CD4-positive, alpha-beta T cell treated with Interferon alpha-2 for 1 hour (primary cell): ENCODE results near the gene IDI1.
"Not testable (repeated sequence)": the region's sequence is repeated elsewhere in the genome, so short reads cannot be mapped to it uniquely, and the experiment has no call there.

Experiments
- DNase-seq, 2 donors: peaks; one replicate each; pipeline ENCODE4 v3.0.0-alpha.2; 2020 to 2022

Gene IDI1

DNA sequence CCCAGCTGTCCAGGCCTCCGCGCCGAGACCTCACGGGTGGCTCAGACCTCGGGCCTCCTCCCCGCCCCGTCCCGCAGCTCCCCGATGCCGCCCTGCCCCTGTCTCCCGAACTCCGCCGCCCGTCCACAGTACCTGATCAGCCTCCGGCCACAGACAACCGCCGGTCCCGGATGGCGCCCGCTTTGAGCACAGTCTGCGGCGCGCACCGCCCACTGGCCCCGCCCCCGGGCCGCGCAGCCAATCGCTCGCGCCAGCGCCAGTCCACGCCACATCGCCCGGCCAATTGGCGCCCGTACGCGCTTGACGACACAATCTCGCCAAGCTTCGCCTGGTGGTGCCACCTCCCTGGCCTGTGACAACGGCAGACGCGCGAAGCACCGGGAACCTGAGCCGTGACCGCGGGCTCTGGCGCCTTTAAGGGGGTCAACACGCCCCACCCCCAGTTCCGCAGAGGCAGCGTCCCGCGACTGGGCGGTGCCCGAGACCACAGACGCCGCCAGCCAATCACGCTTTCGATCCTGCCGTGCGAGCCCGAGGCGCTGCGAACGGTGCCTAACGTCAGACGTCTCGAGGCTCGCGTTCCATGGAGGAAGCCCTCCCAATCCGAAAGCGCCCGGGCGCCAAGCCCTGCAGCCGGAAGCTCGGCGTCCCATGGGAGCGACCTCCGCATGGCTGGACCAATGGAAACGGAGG lies at the start of gene IDI1:
Gene IDI1, minus strand, starts transcription at position 388 of the 693 bp plus-strand sequence. Its CDS starts 116 bp downstream, at position 272.
- DNase-seq: peak; percentile 98

DNA sequence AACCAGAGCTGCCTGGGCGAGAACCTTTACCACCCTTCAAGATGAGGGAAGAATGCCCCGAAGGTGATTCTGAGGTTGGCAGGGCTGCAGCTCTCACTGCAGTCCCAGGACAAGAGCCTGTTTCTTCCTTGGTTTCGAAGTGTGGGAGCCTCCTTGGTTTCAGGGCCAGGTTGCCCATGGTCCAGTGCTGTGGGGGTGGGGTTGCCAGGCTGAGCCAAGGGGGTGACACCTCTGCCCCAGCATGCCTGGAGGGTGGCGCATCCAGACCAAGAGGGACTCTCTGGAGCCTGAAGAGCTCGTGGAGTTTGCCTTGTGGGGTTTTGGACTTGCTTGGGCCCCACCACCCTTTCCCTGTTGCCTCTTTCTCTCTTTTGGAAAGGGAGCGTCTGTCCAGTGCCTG lies 48.5 kb upstream of the IDI1 start:
- no peak for DNase-seq

DNA sequence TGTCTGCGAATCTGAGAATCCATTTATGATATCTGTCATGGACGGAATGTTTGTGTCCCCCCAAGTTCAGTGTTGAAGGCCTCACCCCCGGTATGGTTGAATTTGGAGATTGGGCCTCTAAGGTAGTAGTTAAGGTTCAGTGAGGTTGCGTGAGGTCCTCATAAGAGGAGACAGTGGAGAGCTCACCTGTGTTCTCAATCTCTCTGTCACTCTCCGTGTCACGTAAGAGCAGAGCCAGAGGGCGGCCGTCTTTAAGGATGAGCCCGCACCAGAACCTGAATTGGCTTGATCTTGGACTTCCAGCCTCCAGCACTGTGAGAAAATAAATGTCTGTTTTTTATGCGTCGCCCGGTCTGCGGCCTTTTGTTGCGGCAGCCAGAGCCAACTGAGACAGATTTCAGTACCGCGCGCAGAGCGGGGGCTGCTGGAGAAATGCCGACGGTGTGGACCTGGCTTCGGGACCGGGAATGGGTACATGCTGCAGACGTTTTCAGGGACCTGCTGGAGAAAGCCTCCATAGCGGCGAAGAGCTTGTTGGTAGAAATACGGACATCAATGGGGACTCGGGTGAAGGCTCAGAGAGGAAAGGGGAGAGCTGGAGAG lies 47.5 kb upstream of the IDI1 start:
- DNase-seq: no peak

DNA sequence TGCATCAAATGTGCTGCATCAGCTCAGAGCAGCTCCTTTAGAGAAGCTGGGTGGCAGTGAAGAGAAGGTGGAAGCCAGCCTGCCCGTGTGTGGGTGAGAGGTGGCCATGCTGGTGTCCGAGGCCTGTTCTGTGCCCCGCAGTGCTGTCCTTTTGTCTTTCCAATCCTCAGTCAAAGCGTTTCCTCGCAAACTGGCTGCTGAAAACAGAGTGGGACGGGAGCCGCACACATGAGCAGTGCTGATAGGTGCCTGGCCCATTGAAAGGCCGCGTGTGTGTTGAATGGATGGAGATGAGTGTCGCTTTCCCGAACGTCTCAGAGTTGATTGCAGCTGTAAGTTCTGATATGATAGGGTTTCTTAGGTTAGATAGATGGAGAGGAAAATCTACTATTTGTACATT lies 46.6 kb upstream of the IDI1 start:
- DNase-seq: no peak

DNA sequence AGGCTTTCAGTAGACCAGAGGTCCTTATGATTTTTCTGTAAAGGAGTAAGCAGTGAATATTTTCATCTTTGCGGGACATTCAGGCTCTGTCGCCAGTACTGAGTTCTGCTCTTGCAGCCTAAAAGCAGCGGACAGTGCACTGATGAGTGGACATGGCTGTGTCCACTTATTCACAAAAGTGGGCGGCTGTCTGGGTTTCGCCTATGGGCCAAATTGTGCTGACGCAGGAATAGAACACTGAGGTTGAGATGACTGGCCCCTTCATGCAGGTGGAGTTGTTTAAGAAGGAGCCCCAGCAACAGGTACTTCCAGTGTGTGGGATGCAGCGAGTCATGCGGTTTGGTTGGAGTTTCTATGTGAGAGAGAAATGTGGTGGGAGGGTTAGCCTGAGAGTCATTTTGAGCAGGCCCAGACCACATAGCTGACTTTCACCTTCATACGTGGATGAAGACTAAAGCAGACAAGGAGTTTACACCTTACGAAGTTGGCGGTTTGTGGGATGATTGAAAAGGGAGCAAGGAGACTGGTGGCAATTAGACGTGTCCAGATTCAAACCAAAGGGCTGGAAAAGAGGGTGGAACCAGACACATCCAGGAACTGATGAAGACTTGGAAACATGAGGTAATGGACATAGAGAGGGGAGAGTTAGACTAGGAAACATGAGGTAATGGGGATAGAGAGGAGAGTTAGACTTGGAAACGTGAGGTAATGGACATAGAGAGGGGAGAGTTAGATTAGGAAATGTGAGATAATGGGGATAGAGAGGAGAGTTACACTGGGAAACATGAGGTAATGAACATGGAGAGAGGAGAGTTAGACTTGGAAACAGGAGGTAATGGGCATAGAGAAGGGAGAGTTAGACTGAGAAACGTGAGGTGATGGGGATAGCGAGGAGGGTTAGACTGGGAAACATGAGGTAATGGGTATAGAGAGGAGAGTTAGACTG lies 45.5 kb upstream of the IDI1 start:
- no peak for DNase-seq

DNA sequence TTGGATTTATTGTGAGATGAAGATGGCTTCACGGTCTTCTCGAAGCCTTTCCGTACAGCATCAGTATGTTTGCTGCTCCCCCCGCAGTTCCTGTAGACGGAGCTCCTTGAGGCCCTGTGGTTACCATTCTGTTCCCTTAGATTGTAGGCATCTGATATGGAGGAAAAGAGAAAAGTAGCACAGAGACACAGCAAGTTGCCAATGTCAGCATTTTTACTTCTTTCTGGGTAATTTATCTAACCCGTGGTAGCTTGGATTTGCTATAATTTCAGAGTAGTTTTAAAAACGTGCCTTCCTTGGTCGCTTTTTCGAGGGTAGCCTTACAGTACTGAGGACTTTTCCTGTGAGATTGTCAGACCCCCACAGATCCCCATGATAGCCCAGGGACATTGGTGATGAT lies 44.8 kb upstream of the IDI1 start:
- DNase-seq: no peak

DNA sequence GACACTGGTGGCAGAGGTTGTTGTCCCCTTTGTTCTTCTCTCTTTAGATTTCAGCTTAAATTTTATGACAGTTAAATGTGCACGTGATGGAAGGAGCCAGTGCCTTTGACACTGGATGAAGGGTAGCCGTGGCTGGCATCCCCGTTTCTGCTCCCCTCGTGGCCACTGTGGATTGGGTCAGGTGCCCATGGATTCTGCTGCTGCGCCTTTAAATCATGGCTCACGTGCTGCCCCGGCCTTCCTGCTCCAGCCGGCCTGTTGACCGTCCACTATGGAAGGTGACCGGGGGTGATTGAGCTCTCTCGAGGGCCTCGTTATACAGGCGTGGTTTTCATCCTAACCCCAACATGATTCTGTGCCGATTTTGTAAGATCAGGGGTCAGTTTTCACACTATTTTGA lies 41.8 kb upstream of the IDI1 start:
- no peak for DNase-seq

DNA sequence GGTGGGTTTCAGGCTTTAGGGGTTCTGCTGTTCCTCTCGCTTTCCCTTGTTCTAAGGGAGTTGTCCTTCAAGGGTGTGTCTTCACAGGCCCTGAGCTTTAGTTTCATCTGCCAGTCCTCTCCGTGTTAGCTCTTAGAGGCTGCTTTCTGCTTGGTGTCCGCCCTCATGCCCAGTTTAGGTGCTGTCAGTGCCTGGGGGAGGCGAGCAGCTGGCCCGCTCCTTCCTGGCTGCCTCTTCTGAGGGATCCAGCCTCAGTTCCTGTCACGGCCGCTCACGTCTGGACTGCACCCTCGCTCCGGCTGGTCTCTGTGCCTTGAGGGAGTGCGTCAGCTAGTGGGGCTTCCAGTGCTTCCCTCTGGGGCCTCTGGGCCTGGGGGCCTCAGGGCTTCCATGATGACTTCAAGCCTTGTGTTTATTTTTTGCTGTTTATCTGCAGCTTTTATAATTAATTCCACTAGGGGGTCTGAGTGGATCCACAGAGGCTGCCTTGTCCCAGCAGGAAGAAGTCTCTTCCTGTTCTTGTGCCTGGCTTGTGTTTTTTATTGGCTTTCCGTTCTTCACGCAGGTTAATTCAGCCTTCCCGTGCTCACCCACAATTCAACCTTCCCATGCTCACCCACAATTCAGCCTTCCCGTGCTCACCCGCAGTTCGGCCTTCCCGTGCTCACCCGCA lies 40.2 kb upstream of the IDI1 start:
- DNase-seq: no peak

DNA sequence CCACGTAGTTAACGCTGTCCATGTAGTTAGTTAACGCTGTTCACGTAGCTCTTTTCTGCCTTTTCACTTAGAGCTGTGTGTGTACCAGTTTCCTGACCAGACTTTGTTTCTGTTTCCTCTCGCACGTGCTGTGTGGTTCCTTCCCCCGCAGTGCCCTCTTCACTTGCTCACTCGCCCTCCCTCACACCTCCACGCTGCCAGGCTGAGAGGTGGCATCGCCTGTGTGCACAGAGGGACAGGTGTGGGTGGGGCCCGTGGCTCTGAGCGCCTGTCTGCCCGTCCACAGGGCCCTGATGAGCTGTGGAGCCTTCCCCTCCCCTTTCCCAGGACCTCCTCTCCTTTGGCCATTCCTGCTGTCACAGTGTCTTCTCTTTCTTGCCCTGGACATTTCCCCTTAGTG lies 37.9 kb upstream of the IDI1 start:
- no peak for DNase-seq

DNA sequence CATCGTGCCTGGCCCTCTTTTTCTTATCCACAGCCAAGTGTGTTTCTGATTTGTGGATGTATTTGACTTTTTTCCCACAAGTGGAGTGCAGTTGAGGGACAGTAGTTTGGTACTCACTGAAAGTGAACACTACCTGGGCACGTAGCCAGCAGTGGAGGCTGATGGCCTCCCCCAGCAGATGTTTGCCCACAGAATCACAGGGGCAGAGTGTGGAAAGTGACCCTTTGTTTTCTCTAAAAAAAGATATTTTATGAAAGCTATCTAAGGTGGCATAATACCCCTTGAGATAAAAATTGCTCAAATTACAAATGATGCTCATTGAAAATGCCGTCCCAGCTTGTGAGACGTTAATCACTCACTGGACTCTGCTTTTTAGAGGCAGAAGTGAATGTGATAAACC lies 36.3 kb upstream of the IDI1 start:
- no peak for DNase-seq

DNA sequence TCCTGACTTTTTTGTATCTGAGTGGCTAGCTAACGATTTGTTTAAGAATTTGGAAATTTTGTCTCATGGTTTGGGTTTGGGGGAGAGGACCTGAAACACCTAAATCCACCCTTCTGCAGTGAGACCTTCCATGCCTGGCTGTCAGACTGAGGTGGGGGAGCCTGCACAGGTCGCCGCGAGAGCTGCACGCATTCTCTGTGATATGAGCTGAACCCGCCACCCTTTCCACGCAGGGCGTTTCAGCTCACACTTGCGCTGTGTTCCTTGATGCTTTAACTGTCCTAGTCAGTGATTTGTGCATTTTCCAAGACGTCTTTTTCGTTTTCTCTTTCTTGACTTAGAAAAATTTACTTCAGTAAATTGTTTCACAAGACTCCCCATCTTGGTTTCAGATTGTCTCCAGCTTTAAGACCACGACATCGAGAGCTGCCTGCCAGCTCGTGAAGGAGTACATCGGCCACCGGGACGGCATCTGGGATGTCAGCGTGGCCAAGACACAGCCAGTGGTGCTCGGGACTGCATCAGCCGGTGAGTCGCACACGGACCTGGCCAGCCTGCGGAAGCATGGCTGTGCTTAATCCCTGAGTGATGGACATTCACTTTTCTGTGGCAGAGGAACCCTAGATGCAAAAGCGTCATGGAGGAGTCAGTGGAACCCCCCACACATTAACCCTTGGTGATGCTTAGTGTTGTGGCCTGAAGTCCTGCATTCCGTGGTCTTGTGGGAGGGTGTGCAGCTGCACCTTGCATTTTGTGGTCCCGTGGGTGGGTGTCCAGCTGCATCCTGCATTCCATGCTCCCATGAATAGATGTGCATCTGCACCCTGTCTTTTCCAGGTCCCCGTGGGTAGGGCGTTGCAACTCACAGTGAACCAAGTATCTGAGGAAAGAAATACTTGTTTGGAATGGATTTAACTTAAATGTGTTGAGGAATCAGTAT lies 35.4 kb upstream of the IDI1 start:
- DNase-seq: no peak

DNA sequence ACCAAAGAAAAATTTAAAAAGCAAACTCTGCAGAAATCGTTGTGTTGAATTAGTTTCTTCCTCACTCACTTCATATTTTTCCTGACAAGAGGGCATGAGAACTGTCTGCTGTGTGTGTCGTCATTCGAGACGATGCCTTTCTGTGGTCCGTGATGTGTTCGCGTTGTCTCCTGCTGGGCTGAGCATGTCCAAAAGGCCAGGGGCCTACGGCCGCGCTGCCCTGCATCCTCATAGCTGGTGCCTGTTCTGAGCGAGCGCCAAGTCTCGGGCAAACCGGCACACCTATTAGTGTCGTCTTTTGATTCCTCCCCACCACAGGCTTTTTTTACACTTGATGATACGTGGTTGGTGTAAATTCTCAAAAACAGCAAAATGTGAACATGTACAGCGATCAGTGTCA lies 34.7 kb upstream of the IDI1 start:
- DNase-seq: no peak

DNA sequence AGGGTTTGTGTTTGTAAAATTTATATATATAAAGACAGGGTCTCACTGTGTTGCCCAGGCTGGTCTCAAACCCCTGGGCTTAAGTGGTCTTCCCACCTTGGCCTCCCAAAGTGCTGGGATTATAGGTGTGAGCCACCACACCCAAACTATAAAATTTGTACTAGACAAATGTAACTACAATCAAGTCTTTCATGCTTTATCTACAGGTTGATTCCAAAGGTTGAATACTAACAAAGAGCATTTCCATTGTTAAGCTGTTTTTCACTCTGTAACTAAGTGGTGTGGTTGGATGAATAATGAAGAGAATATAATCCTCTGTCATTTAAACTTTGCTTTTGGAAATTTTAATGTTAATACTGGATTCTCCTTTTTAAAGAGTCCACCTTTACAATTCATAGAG lies 29.7 kb upstream of the IDI1 start:
- no peak for DNase-seq

DNA sequence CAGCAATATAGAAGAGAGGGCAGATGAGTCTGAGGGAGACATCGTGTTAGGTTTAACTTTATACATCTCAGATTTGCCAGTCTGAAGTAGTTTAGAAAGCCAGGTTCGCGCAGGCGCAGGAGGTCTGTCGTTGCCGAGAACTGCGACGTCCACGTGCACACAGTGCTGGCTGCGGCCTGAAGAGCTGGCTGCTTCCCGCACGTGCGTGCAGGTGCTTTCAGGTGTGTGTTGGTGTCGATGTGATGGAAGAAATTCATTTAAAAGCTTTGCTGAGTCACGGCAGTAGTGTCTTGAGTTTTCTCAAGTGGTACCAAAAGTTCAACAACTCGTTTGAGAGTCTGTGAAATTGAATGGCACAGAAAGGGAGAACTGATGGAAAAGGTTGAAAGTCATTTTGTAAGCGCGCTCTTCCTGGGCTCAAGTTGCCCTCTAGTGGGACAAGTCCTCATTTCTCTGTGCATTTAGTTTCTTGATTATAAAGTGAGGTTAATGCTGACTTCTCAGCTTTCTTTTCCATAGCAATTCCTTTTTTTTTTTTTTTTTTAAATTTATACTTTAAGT lies 25.9 kb upstream of the IDI1 start:
- DNase-seq: no peak

DNA sequence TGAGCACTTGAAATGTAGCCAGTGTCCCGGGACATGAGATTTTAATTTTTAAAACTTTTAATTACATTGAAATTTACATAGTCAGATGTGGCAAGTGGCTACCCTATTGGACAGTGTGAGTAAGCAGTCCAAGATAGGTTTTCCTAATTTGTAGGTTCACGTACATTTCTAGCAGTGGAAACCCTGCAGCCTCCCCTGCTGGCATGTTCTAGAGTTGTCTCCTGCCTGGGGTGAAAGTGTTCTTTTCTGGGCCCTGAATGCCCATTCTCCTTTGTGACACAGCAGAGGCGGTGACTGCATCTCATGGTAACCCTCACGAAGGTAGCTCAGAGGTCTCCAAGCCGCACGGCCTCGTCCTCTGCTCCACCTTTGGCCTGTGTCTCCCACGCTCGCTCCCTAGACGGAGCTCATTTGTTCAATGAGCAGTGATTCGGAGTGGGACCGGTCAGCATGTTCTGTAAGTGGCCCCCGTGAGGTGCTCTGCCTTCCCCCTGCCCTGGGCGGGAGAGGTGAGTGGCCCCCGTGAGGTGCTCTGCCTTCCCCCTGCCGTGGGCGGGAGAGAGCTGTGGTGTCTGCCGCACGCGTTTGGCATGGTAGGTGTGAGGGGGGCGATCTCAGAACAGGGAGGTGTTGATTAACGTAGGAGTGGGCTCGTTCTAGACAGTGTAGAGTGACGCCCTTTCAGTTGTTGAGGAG lies 25.3 kb upstream of the IDI1 start:
- DNase-seq: no peak

DNA sequence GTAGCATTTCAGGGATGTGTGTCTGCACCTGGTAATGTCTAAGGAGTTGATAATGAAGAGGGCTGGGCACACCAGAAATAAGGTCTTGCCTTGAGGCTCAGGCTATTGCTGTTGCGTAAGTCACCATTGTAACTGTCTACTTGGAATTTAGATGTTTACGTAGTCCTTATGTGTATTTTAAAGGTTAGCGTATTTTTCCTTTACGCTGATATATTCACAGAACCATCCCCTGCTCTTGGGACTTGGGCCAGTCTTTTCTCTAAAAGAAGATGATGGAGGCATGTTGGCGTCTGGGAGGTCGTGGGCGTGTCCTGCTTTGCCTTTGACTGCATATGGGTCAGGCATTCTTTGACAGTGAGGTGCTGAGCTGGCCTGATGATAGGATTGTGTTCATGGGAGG lies 22.0 kb upstream of the IDI1 start:
- DNase-seq: no peak

DNA sequence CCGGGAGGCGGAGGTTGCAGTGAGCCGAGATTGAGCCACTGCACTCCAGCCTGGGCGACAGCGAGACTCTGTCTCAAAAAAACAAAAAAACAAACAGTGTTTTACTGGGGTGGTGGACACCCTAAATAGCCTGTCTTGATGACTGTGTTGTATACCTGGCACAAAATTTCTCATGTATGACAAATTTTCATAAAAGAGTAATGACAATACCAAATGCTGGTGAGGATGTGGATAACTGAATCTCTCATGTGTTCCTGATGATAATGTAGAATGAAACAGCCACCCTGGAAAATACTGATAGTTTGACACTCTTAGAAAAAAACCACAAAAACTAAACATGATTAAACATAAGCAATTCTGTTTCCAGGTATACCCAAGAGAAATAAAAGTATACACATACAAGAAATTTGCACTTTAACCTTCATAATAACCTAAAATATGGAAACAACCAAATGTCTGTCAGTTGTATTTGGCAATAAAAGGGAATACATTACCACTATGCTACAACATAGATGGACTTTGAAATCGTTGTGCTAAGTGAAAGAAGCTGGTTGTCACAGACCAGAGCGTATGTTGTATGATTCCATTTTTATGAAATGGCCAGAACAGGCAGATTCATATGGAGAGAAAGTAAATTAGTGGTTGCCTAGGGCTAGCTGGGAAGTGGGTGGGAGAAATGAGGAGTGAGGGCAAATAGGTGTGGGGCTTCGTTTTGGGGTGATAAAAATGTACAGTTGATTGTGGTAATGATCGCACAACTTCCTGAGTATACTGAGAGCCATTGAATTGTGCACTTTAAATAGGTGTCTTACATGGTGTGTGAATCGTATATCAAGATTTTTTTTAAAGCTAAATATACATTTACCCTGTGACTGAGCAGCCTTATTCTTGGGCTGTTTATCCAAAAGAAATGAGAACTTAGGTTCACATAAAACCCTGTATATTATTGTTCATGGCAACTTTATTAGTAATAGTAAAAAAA lies 19.8 kb upstream of the IDI1 start:
- DNase-seq: no peak

DNA sequence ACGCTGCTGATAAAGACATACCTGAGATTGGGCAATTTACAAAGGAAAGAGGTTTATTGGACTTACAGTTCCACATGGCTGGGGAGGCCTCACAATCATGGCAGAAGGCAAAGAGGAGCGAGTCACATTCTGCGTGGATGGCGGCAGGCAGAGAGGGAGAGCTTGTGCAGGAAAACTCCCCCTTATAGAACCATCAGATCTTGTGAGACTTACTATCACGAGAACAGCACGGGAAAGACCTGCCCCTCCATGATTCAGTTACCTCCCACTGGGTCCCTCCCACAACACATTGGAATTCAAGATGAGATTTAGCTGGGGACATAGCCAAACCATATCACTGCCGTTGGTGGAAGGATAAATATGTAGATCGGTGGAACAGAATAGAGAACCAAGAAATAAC lies 17.8 kb upstream of the IDI1 start:
- not testable (repeated sequence) for DNase-seq

DNA sequence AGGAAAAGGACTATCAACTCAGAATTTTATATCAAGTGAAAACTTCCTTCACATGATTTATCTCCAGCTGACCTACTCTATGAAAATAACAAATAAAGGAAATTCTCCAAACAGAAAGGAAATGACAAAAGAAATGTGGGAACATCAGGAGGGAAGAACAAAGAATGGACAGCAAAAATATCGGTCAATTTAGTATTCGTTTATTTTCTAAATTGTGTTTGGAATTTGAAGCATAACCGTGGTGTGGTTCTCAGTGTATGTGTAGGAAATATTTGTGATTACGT lies 16.0 kb upstream of the IDI1 start:
- no peak for DNase-seq

DNA sequence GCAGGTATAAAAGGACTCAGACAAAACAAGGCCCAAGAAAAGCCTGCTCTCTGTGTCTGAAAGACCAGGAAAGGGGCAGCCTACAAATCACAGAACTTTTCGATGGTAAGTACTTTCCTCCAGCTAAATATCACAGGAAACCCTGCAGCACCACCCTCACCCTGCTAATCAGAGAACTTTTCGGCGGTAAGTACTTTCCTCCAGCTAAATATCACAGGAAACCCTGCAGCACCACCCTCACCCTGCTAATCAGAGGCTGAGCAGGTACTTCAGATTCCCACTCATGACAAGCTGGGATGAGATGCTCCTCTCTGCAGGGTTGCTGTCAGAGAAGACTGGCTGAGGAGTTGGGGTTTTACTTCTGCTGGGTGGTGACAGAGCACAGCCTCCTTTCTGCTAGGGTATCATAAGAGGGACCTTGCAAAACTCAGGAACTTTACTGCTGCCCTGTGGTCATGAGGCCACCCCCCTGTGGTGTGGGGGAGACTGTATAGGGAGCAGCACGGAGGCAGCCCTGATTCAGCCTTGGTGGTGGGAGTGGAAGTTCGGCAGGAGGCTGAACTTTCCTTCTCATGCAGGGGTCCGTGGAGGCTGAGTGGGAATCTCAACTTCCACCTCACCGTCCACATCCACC lies 14.4 kb upstream of the IDI1 start:
- DNase-seq: peak in 1 of 2 donors; percentile 54
